ENCODE results near the gene FAM111A.

FAM111A gene

DNA sequence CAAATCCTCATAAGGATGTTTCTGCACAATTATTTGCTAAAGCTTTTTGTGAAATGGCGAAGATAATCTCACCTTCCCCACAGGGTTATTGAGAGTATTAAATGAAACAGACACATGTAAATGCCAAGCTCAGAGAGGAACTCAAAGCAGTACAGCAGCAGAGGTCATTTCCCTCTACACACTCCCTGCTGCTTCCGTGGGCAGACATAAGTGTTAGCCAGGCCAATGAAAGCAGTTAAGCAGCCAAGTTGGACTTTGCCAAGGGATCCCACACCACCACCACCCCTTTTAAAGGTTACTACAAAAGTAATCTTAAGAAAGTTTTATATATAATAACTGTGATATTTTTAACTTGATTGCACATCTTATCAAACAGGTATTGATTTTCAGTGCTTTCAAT lies 4.0 kb upstream of the FAM111A start:
- Histone ChIP-seq H3K9ac (ENCODE audit: low read length) (no peak overlapping the region), H3K79me2 (ENCODE audit: low read length) (peaks cover 12% of the 10 kb centered on the region), H3K4me1 (ENCODE audit: low read length) (peaks cover 19% of the 10 kb centered on the region), H3K4me2 (ENCODE audit: low read depth, low read length) (no peak overlapping the region), H2AFZ (ENCODE audit: low read length) (no peak overlapping the region), H3K4me3 (ENCODE audit: low read length) (no peak overlapping the region), H3F3A (ENCODE audit: insufficient read depth, low read length) (peaks cover 18% of the 10 kb centered on the region), H3K9me3 (replicated peaks; ENCODE audit: insufficient read depth, low read length) (no peaks in the 10 kb centered on the region), H3K9me2 (replicated peaks; ENCODE audit: insufficient read depth, low read length) (no peaks in the 10 kb centered on the region), H4K20me1 (ENCODE audit: insufficient read depth, low read length) (no peaks in the 10 kb centered on the region), H3K27me3 (replicated peaks; ENCODE audit: insufficient read depth, low read length) (no peaks in the 10 kb centered on the region), H3K27ac (ENCODE audit: low read length) (no peak overlapping the region), H3K36me3 (replicated peaks; ENCODE audit: insufficient read depth, low read length) (no peaks in the 10 kb centered on the region)
- no peak for DNase-seq
- TF ChIP-seq, protein P1, sequence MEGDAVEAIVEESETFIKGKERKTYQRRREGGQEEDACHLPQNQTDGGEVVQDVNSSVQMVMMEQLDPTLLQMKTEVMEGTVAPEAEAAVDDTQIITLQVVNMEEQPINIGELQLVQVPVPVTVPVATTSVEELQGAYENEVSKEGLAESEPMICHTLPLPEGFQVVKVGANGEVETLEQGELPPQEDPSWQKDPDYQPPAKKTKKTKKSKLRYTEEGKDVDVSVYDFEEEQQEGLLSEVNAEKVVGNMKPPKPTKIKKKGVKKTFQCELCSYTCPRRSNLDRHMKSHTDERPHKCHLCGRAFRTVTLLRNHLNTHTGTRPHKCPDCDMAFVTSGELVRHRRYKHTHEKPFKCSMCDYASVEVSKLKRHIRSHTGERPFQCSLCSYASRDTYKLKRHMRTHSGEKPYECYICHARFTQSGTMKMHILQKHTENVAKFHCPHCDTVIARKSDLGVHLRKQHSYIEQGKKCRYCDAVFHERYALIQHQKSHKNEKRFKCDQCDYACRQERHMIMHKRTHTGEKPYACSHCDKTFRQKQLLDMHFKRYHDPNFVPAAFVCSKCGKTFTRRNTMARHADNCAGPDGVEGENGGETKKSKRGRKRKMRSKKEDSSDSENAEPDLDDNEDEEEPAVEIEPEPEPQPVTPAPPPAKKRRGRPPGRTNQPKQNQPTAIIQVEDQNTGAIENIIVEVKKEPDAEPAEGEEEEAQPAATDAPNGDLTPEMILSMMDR (IDR thresholded peaks at IDR 0.05; ENCODE audit: low read length): no peak
- TF ChIP-seq EZH2 (optimal IDR thresholded peaks at IDR 0.05; ENCODE audit: low read depth, low read length) (no peak), EZH2phosphoT487 (IDR thresholded peaks at IDR 0.05; ENCODE audit: low read length) (no peak)

DNA sequence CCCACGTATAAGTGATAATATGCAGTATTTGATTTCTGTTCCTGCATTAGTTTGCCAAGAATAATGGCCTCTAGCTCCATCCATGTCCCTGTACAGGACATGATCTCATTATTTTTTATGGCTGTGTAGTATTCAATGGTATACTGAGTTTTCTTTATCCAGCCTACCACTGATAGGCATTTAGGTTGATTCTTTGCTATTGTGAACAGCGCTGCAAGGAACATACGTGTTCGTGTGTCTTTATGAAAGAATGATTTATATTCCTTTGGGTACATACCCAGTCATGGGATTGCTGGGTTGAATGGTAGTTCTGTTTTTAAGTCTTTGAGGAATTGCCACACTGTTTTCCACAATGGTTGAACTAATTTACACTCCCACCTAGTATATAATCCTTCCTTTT lies 1.5 kb upstream of the FAM111A start:
- peaks cover 30% of the 10 kb centered on the region for H3K79me2 ChIP-seq (ENCODE audit: low read length)
- H3K9me3 ChIP-seq (replicated peaks; ENCODE audit: insufficient read depth, low read length): no peaks in the 10 kb centered on the region
- TF ChIP-seq EZH2 (optimal IDR thresholded peaks at IDR 0.05; ENCODE audit: low read depth, low read length): no peak
- TF ChIP-seq, protein P1 (IDR thresholded peaks at IDR 0.05; ENCODE audit: low read length): no peak
- no peak for TF ChIP-seq EZH2phosphoT487 (IDR thresholded peaks at IDR 0.05; ENCODE audit: low read length)
- no peak overlapping the region for H3K4me3 ChIP-seq (ENCODE audit: low read length)
- peaks cover 14% of the 10 kb centered on the region for H3K4me1 ChIP-seq (ENCODE audit: low read length)
- H4K20me1 ChIP-seq (ENCODE audit: insufficient read depth, low read length): no peaks in the 10 kb centered on the region
- no peak for DNase-seq
- H3F3A ChIP-seq (ENCODE audit: insufficient read depth, low read length): peaks cover 30% of the 10 kb centered on the region
- no peaks in the 10 kb centered on the region for H3K27me3 ChIP-seq (replicated peaks; ENCODE audit: insufficient read depth, low read length)
- no peaks in the 10 kb centered on the region for H3K36me3 ChIP-seq (replicated peaks; ENCODE audit: insufficient read depth, low read length)
- no peak overlapping the region for H2AFZ ChIP-seq (ENCODE audit: low read length)
- H3K4me2 ChIP-seq (ENCODE audit: low read depth, low read length): peak overlapping the region; percentile 95; the same call in 1 of the 2 replicates
- no peak overlapping the region; the same call in 1 of the 2 replicates for H3K9ac ChIP-seq (ENCODE audit: low read length)
- no peaks in the 10 kb centered on the region for H3K9me2 ChIP-seq (replicated peaks; ENCODE audit: insufficient read depth, low read length)
- no peak overlapping the region for H3K27ac ChIP-seq (ENCODE audit: low read length)

DNA sequence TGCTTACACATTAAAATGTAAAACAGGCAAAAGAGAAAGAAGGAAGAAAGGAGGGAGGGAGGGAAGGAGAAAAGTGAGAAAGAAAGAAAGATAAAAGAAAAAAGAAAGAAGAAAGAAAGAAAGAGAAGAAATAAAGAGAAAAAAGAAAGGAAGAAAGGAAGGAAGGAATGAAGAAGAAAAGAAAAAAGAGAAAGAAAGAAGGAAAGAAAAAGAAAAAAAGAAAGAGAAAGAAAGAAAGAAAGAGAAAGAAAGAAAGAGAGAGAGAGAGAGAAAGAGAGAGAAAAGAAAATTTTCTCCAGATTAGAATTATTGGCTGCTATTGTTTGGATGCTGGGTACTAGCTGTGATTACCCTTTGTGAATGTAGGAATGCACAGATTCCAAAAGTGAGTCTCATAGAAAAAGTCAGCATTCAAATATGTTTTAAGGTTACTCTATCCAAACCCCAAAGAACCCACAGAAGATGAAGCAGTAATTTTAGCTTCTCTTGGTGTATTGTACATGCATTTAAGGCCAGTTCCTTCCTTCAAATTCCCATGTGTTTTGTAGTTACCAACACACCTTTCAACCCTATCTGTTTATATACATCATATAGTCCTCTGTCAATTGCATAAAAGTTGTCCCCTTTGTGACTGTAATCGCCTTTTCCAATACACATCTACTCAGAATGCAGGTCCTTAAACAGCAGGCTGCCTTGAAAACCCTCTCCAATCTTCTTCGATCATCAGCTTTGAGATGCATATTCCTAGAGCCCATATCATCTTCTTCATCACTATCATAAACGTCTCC lies 789 bp upstream of the FAM111A start:
- Histone ChIP-seq H3K36me3 (replicated peaks; ENCODE audit: insufficient read depth, low read length) (no peaks in the 10 kb centered on the region), H3K27ac (ENCODE audit: low read length) (peak overlapping the region; percentile 88), H3K4me1 (ENCODE audit: low read length) (peaks cover 19% of the 10 kb centered on the region), H3K9ac (ENCODE audit: low read length) (peak overlapping the region; percentile 87), H3K4me2 (ENCODE audit: low read depth, low read length) (peak overlapping the region; percentile 95), H3K27me3 (replicated peaks; ENCODE audit: insufficient read depth, low read length) (no peaks in the 10 kb centered on the region), H3K79me2 (ENCODE audit: low read length) (peaks cover 37% of the 10 kb centered on the region), H3K9me3 (replicated peaks; ENCODE audit: insufficient read depth, low read length) (no peaks in the 10 kb centered on the region), H3F3A (ENCODE audit: insufficient read depth, low read length) (peaks cover 30% of the 10 kb centered on the region), H4K20me1 (ENCODE audit: insufficient read depth, low read length) (no peaks in the 10 kb centered on the region), H3K4me3 (ENCODE audit: low read length) (peak overlapping the region; percentile 89), H2AFZ (ENCODE audit: low read length) (peak overlapping the region; percentile 89), H3K9me2 (replicated peaks; ENCODE audit: insufficient read depth, low read length) (no peaks in the 10 kb centered on the region)
- DNase-seq: no peak
- TF ChIP-seq EZH2phosphoT487 (IDR thresholded peaks at IDR 0.05; ENCODE audit: low read length): no peak
- no peak for TF ChIP-seq EZH2 (optimal IDR thresholded peaks at IDR 0.05; ENCODE audit: low read depth, low read length)
- TF ChIP-seq, protein P1 (IDR thresholded peaks at IDR 0.05; ENCODE audit: low read length): no peak
